Amniotic epithelial cell (primary cell): Measurements from ENCODE around the gene SIM1.

Experiments
- DNase-seq: peaks from one replicate; pipeline ENCODE4 v3.0.0-alpha.2; 2010; ENCODE audit warnings: low read depth

The SIM1 gene

GRCh38 chr6:100470422-100471120, 5.8 kb upstream of the SIM1 start:
- DNase-seq = no peak

GRCh38 chr6:100469101-100469859, 4.6 kb upstream of the SIM1 start:
- DNase-seq = no peak

- no peak for DNase-seq
Measured at GRCh38 chr6:100468016-100468622, 3.4 kb upstream of the SIM1 start.

GRCh38 chr6:100467129-100468015, 2.7 kb upstream of the SIM1 start:
- no peak for DNase-seq

- no peak for DNase-seq
Measured at GRCh38 chr6:100466410-100467128, 1.8 kb upstream of the SIM1 start.

GRCh38 chr6:100465701-100466409, 1.1 kb upstream of the SIM1 start:
- DNase-seq = no peak

GRCh38 chr6:100464162-100464851, 414 bp downstream of the SIM1 start:
- no peak for DNase-seq

GRCh38 chr6:100463630-100464161, 1.0 kb downstream of the SIM1 start:
- no peak for DNase-seq

- DNase-seq = no peak
Measured at GRCh38 chr6:100462706-100463629, 1.8 kb downstream of the SIM1 start.

GRCh38 chr6:100461917-100462705, 2.6 kb downstream of the SIM1 start:
- DNase-seq = no peak

- no peak for DNase-seq
Measured at GRCh38 chr6:100461278-100461916, 3.3 kb downstream of the SIM1 start.

- DNase-seq = no peak
Measured at GRCh38 chr6:100460650-100461204, 4.0 kb downstream of the SIM1 start.

- DNase-seq = no peak
Measured at GRCh38 chr6:100459592-100460184, 5.0 kb downstream of the SIM1 start.

- DNase-seq = no peak
Measured at GRCh38 chr6:100458841-100459591, 5.7 kb downstream of the SIM1 start.

- DNase-seq = no peak
Measured at GRCh38 chr6:100457311-100457990, 7.3 kb downstream of the SIM1 start.

GRCh38 chr6:100456908-100457235, 7.8 kb downstream of the SIM1 start:
- DNase-seq = no peak
